GM23248 (cell line): Measurements from ENCODE around the gene CENPE. TPM values are rescaled to one million over a fixed set of nuclear protein-coding genes. Genes with fewer than 3 reads are reported as not detected.

ENCODE experiments used
- DNase-seq: peaks from one replicate; pipeline ENCODE4 v3.0.0-alpha.2; 2015
- H2AFZ ChIP-seq: fragments of 200-600 bp; sonication (generic); 2 replicates; pipeline ENCODE4 v1.6.1; 2016; ENCODE audit warnings: antibody characterized with exemption
- H3F3A ChIP-seq: fragments of 200-600 bp; sonication (generic); 2 replicates; pipeline ENCODE4 v1.6.1; 2016; ENCODE audit warnings: mild to moderate bottlenecking, antibody characterized with exemption, mixed run types; ENCODE audit not compliant: insufficient read depth
- H3K27ac ChIP-seq: fragments of 200-600 bp; sonication (generic); 2 replicates; pipeline ENCODE4 v1.5.1; 2016; ENCODE audit warnings: mild to moderate bottlenecking
- H3K27me3 ChIP-seq: fragments of 200-600 bp; sonication (generic); replicated peaks from 2 replicates; pipeline ENCODE4 v1.6.1; 2016; ENCODE audit warnings: mild to moderate bottlenecking; ENCODE audit not compliant: insufficient read depth
- H3K36me3 ChIP-seq: fragments of 200-600 bp; sonication (generic); 2 replicates; pipeline ENCODE4 v1.6.1; 2016; ENCODE audit warnings: low read depth, mild to moderate bottlenecking
- H3K4me1 ChIP-seq: fragments of 200-600 bp; sonication (generic); 2 replicates; pipeline ENCODE4 v1.6.1; 2016; ENCODE audit warnings: mild to moderate bottlenecking; ENCODE audit not compliant: insufficient read depth
- H3K4me2 ChIP-seq: fragments of 200-600 bp; sonication (generic); one replicate; pipeline ENCODE4 v1.6.1; 2016; ENCODE audit warnings: mild to moderate bottlenecking; ENCODE audit not compliant: unreplicated experiment
- H3K4me3 ChIP-seq: fragments of 200-600 bp; sonication (generic); 2 replicates; pipeline ENCODE4 v1.5.1; 2016; ENCODE audit warnings: mild to moderate bottlenecking
- H3K79me2 ChIP-seq: fragments of 200-600 bp; sonication (generic); 2 replicates; pipeline ENCODE4 v1.6.1; 2016; ENCODE audit warnings: mild to moderate bottlenecking; ENCODE audit not compliant: insufficient read depth
- H3K9ac ChIP-seq: fragments of 200-600 bp; sonication (generic); 2 replicates; pipeline ENCODE4 v1.6.1; 2016; ENCODE audit warnings: mild to moderate bottlenecking
- H3K9me2 ChIP-seq: fragments of 200-600 bp; sonication (generic); 2 replicates; pipeline ENCODE4 v1.6.1; 2016; ENCODE audit warnings: mixed run types, mild to moderate bottlenecking, moderate library complexity; ENCODE audit not compliant: insufficient read depth
- H3K9me3 ChIP-seq: fragments of 200-600 bp; sonication (generic); one replicate; pipeline ENCODE4 v1.6.1; 2017; ENCODE audit warnings: low read depth
- H4K20me1 ChIP-seq: fragments of 200-600 bp; sonication (generic); 2 replicates; pipeline ENCODE4 v1.6.0; 2016; ENCODE audit not compliant: insufficient read depth
- EZH2 ChIP-seq: fragments of 200-600 bp; sonication (generic); IDR thresholded peaks from 2 replicates; pipeline ENCODE4 v1.6.1; 2018; ENCODE audit warnings: antibody characterized with exemption, mild to moderate bottlenecking; ENCODE audit not compliant: insufficient read depth, poor library complexity, severe bottlenecking
- EZH2phosphoT487 ChIP-seq: fragments of 200-600 bp; sonication (generic); IDR thresholded peaks from 2 replicates; pipeline ENCODE4 v1.6.1; 2018; ENCODE audit warnings: antibody characterized with exemption, moderate library complexity, mild to moderate bottlenecking, low read depth; ENCODE audit not compliant: insufficient read depth
- WGBS, 2 experiments: methylation state at CpG; one replicate each; pipeline ENCODE4 v1.1.6; 2015 to 2017; ENCODE audit warnings: low lambda C conversion rate in 2 of 2, low coverage in 1 of 2; ENCODE audit errors: missing lambda C conversion rate in 2 of 2; 5-methylcytosine and 5-hydroxymethylcytosine counted together
- in situ Hi-C: fragments of 300-500 bp; cut with MboI; formaldehyde crosslinking; loops from 2 replicates; pipeline ENCODE4 v1.15.0; 2020
- polyA plus RNA-seq: library from polyadenylated mRNA; unstranded; fragments of >200 nt; fragmentation: Nextera tagmentation; extraction: Ambion mirVana; gene quantifications from 2 replicates; pipeline ENCODE4 v1.2.1, GENCODE V29; 2016
- total RNA-seq: library from RNA; depleted of rRNA; stranded (reverse); fragments of >200 nt; shearing (Covaris generic); gene quantifications from 2 replicates; pipeline ENCODE4 v1.2.3, GENCODE V29; 2014

CENPE gene
- total and polyA plus RNA-seq, 2 experiments from 2014 or later = 6.7 to 11.0 TPM

DNA sequence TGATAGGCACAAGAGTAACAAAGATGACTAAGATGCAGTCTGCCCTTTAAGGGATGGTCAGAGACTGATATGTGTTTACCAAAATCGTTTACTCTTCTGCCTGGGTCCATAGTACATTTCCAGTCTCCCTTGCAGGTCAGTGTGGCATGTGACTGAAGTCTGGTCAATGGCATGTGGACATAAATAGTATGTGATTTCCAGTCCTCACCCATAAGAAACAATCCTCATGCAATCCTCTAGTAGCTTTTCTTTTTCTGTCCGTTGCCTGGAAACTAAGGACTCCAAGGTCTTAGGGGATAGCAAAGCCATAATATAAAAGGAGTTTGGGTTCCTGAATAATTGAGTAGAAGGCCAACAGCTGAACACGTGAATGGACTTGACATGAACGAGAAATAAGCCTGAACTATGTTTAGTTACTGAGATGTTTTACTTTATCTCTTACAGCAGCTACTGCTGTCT is 122.7 kb downstream of the CENPE start:
- Histone ChIP-seq H3K27ac (peak overlapping the region; percentile 89), H3K79me2 (peaks cover 67% of the 10 kb centered on the region), H3K9ac (peak overlapping the region; percentile 92)

DNA sequence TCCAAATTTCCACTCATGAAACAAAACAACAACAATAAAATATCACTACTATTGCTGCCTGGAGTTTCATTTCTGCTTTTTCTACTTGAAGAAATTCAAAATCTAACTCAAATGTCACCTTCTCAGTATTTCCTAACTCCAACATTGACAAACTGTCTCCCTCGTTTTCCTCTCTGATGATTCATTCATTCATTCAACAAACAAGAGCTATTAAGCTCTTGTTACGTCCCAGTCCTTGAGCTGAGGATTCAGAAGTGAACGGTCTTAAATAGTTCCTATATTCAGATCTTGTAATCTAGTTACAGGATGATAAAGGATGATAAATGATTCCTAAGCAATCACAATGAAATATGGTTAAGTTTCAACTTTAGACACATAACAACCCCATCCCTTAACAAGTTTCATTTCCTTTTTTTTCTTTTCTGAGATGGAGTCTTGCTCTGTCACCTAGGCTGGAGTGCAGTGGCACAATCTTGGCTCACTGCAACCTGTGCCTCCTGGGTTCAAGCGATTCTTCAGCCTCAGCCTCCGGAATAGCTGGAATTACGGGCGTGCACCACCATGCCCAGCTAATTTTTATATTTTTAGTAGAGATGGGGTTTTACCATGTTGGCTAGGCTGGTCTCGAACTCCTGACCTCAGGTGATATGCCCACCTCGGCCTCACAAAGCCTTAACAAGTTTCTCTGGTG is 123.3 kb downstream of the CENPE start:
- Histone ChIP-seq H3K36me3 (no peaks in the 10 kb centered on the region), H3K9me3 (no peaks in the 10 kb centered on the region), H3K27me3 (no peaks in the 10 kb centered on the region), H4K20me1 (no peaks in the 10 kb centered on the region), H3K4me3 (peak overlapping the region; percentile 82), H3F3A (peaks cover 23% of the 10 kb centered on the region), H3K27ac (peak overlapping the region; percentile 89), H3K4me2 (peak overlapping the region; percentile 78), H3K4me1 (peaks cover 29% of the 10 kb centered on the region), H3K9ac (peak overlapping the region; percentile 92), H3K79me2 (peaks cover 73% of the 10 kb centered on the region), H2AFZ (no peak overlapping the region; the same call in 1 of the 2 replicates), H3K9me2 (no peaks in the 10 kb centered on the region)
- TF ChIP-seq EZH2phosphoT487 (no peak), EZH2 (no peak)
- in situ Hi-C loops = no loop called here
- 67 to 70% methylated on average over 9 of the region's 9 CpGs for WGBS, 2 experiments
- peak; percentile 48 for DNase-seq

More for the DNA sequence above, 122.7 kb downstream of the CENPE start:
- no peaks in the 10 kb centered on the region for H3K9me3 ChIP-seq
- peak overlapping the region; percentile 94 for H2AFZ ChIP-seq
- no peaks in the 10 kb centered on the region for H3K36me3 ChIP-seq
- no peaks in the 10 kb centered on the region for H3K9me2 ChIP-seq
- no peaks in the 10 kb centered on the region for H3K27me3 ChIP-seq
- WGBS, 2 experiments = 8 to 16% methylated on average over 4 of the region's 4 CpGs
- in situ Hi-C loops = no loop called here
- TF ChIP-seq EZH2 (no peak), EZH2phosphoT487 (no peak)
- H4K20me1 ChIP-seq = no peaks in the 10 kb centered on the region
- H3K4me3 ChIP-seq = peak overlapping the region; percentile 82
- peaks cover 29% of the 10 kb centered on the region for H3K4me1 ChIP-seq
- DNase-seq = peak; percentile 51
- peaks cover 23% of the 10 kb centered on the region for H3F3A ChIP-seq
- H3K4me2 ChIP-seq = peak overlapping the region; percentile 78

DNA sequence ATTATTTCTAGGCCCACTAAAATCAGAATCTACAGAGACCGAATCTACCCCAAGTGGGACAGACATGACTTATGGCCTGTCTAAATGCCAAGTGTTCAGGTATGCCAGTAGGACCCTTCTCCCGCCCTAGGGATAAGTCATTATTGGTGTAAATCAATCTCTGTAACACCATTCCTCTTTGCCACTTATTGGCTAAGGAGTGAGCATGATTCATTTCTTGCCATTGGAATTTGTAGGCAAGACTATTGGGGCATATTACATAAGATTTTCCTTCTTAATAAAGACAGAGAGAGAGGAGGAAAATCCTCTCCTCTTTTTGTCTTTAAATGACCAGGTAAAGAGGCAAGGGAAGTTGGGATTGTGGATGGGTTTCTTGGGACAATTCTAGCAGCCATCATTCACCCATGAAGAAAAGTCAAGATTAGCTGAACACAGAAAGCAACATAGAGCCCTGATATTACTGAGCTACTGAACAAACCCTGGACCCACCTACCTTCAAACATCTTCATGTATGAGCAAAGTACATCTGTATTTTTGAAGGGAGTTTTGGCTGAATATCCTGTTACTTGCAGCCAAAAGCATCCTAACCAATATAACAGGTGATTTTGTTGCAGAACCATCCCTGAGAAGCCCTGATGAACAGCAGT is 124.2 kb downstream of the CENPE start:
- no peaks in the 10 kb centered on the region for H4K20me1 ChIP-seq
- H3K27me3 ChIP-seq = no peaks in the 10 kb centered on the region
- H3K79me2 ChIP-seq = peaks cover 81% of the 10 kb centered on the region
- H3K9ac ChIP-seq = no peak overlapping the region
- in situ Hi-C loops = no loop called here
- no peaks in the 10 kb centered on the region for H3K36me3 ChIP-seq
- H3K4me3 ChIP-seq = no peak overlapping the region
- H3K9me2 ChIP-seq = no peaks in the 10 kb centered on the region
- peaks cover 29% of the 10 kb centered on the region for H3K4me1 ChIP-seq
- no peaks in the 10 kb centered on the region for H3K9me3 ChIP-seq
- H3F3A ChIP-seq = peaks cover 29% of the 10 kb centered on the region
- H2AFZ ChIP-seq = no peak overlapping the region
- TF ChIP-seq EZH2phosphoT487 = no peak
- 67 to 75% methylated on average over 2 of the region's 2 CpGs for WGBS, 2 experiments
- DNase-seq = peak; percentile 50
- peak overlapping the region; percentile 78 for H3K4me2 ChIP-seq
- H3K27ac ChIP-seq = 0 out of 2 replicates have a peak overlapping the region, but pooled peaks have one; percentile 89

DNA sequence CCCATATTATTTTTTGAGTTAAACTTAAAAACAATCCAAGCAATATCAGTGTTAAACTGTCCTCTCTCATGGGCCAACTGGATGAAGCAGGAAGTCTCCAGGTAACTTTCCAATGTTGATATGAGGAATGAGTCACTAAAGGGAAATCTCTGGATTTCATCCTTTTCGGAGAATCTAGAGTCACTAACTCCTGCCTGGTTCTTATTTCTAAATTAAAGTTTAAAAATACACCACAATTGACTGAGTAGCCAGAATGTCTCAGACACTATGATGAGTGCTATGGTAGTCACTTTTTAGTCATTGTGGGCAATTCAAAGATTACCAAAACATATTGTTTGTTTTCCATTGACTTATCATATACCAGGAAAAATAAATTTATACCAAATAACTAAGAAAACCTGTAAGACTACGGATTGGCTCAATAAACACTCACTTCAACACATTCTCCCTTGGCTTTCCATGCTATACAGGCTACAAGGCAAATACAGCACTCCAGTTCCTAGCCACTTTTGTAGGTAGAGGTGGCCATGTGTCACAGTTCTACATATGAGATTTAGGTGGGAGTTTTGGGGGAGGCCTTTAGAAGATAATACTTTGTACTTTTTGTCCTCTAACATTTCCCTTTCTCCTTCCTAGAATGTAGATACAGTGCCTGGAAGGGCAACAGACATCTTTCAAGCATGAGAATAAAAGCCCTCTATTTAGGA is 130.1 kb downstream of the CENPE start:
- no peaks in the 10 kb centered on the region for H3K27me3 ChIP-seq
- in situ Hi-C loops = no loop called here
- no peaks in the 10 kb centered on the region for H3K9me3 ChIP-seq
- H4K20me1 ChIP-seq = no peaks in the 10 kb centered on the region
- peaks cover 13% of the 10 kb centered on the region for H3K4me1 ChIP-seq
- DNase-seq = peak; percentile 72
- H2AFZ ChIP-seq = no peak overlapping the region
- peaks cover 19% of the 10 kb centered on the region for H3F3A ChIP-seq
- no peaks in the 10 kb centered on the region for H3K9me2 ChIP-seq
- H3K36me3 ChIP-seq = peaks cover 7% of the 10 kb centered on the region; the same call in 1 of the 2 replicates
- TF ChIP-seq EZH2 (no peak), EZH2phosphoT487 (no peak)
- peaks cover 51% of the 10 kb centered on the region for H3K79me2 ChIP-seq
- no peak overlapping the region for H3K9ac ChIP-seq
- H3K4me3 ChIP-seq = no peak overlapping the region
- WGBS, 2 experiments = 21 to 22% methylated on average over 2 of the region's 2 CpGs
- peak overlapping the region; percentile 65 for H3K27ac ChIP-seq
- peak overlapping the region; percentile 22 for H3K4me2 ChIP-seq
